ENCODE measurements around the gene TRIO. TPM values are rescaled to one million over a fixed set of nuclear protein-coding genes. Genes with fewer than 3 reads are reported as not detected.
A peak's percentile ranks its signal among the peaks of the same experiment; 100 is the strongest.

The TRIO gene
- total and polyA plus RNA-seq, 2 donors (not counting 3 experiments of a cell fraction or from before 2014, with no cell fraction given): 82.9 to 248 TPM

DNA sequence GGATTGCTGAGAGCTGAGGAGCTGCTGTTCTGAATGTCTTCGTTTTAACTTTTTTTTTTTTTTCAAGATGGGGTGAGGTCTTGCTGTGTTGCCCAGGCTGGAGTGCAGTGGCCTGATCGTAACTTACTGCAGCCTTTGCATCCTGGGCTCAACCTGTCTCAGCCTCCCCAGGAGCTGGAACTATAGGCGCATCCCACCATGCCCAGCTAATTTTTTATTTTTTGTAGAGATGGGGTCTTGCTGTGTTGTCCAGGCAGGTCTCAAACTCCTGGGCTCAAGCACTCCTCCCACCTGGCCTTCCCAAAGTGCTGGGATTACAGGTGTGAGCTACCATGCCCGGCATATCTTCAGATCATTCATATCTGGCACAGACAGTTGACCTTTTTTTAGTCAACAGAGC lies 46.5 kb downstream of the TRIO start:
- dilution Hi-C loops (cut with MboI; ENCODE audit: extremely low pct_ligation_motif_present, low sequenced_read_pairs) (no loop called here), intact Hi-C loops (cut with micrococcal nuclease) (loop anchor here (1.0 to 5.0 kb wide), 5 partner anchors 12 to 152 kb away; no protein-coding TSS in a partner anchor)
- H3K27ac ChIP-seq (ENCODE audit: insufficient read depth, low read depth, low read length): peak overlapping the region; percentile 74
- DNase-seq (ENCODE audit: low read depth, low spot score): no peak
- CTCF ChIA-PET: interaction anchor here (1.0 to 3.6 kb wide), 7 partner anchors 12 to 80 kb away, joined by 3 to 25 read pairs (median 5); no protein-coding TSS in a partner anchor
- no peak overlapping the region for H3K4me3 ChIP-seq (replicated peaks in 1 of 3; ENCODE audit: insufficient read depth in 1 of 3, low read depth in 1 of 3, low read length in 3 of 3)
- H3K27me3 ChIP-seq (ENCODE audit: control insufficient read depth in 2 of 2, insufficient read depth in 2 of 2, low read length in 2 of 2): no peaks in the 10 kb centered on the region
- H3K9me1 ChIP-seq (replicated peaks; ENCODE audit: control insufficient read depth, extremely low read depth, insufficient read depth, low read length): no peaks in the 10 kb centered on the region
- peak overlapping the region; percentile 43 for H3K9ac ChIP-seq (replicated peaks; ENCODE audit: extremely low read depth, insufficient read depth, low read length)
- POLR2A ChIA-PET: interaction anchor here (1.0 to 1.4 kb wide), 2 partner anchors 15 to 33 kb away, joined by 3 to 6 read pairs; no protein-coding TSS in a partner anchor
- H3K4me1 ChIP-seq (ENCODE audit: control insufficient read depth, extremely low read depth, insufficient read depth, low read length): peaks cover 94% of the 10 kb centered on the region
- peak overlapping the region; percentile 47 for H3K4me2 ChIP-seq (ENCODE audit: insufficient read depth, low read length)
- FAIRE-seq: no peak
- H3K79me2 ChIP-seq (ENCODE audit: control insufficient read depth, insufficient read depth, low read length): peaks cover 95% of the 10 kb centered on the region
- TF ChIP-seq JUN (IDR thresholded peaks at IDR 0.05; ENCODE audit: borderline replicate concordance, insufficient read depth, insufficient read length, low read depth) (no peak), POLR2AphosphoS5 (IDR thresholded peaks at IDR 0.05; ENCODE audit: insufficient read depth, low read depth, low read length) (no peak), GATA2 (IDR thresholded peaks at IDR 0.05; ENCODE audit: insufficient read depth, insufficient read length, low read depth, low read length) (no peak), MYC (IDR thresholded peaks at IDR 0.05; ENCODE audit: low read depth, low read length) (no peak), FOS (IDR thresholded peaks at IDR 0.05; ENCODE audit: borderline replicate concordance, insufficient read depth, low read length) (no peak)
- TF ChIP-seq, protein P1, sequence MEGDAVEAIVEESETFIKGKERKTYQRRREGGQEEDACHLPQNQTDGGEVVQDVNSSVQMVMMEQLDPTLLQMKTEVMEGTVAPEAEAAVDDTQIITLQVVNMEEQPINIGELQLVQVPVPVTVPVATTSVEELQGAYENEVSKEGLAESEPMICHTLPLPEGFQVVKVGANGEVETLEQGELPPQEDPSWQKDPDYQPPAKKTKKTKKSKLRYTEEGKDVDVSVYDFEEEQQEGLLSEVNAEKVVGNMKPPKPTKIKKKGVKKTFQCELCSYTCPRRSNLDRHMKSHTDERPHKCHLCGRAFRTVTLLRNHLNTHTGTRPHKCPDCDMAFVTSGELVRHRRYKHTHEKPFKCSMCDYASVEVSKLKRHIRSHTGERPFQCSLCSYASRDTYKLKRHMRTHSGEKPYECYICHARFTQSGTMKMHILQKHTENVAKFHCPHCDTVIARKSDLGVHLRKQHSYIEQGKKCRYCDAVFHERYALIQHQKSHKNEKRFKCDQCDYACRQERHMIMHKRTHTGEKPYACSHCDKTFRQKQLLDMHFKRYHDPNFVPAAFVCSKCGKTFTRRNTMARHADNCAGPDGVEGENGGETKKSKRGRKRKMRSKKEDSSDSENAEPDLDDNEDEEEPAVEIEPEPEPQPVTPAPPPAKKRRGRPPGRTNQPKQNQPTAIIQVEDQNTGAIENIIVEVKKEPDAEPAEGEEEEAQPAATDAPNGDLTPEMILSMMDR (IDR thresholded peaks at IDR 0.05; ENCODE audit: extremely low read depth in 1 of 2, insufficient read depth in 1 of 2, low read depth in 1 of 2, low read length in 2 of 2): no peak
- no peak overlapping the region for H2AFZ ChIP-seq (ENCODE audit: low read depth, low read length)
- no peaks in the 10 kb centered on the region for H3K36me3 ChIP-seq (ENCODE audit: control insufficient read depth in 2 of 2, extremely low read depth in 1 of 2, insufficient read depth in 2 of 2, low read length in 2 of 2)
- H3K9me3 ChIP-seq (replicated peaks; ENCODE audit: control insufficient read depth, insufficient read depth, low read length): no peaks in the 10 kb centered on the region
- no peaks in the 10 kb centered on the region for H4K20me1 ChIP-seq (replicated peaks; ENCODE audit: control insufficient read depth, extremely low read depth, insufficient read depth, low read length)
- BruUV-seq (replicated peaks): no TSS peak
